ENCODE data around the gene C17orf100. TPM values are rescaled to one million over a fixed set of nuclear protein-coding genes. Genes with fewer than 3 reads are reported as not detected.

Gene C17orf100
- total RNA-seq, 1 donor from 2014 or later, result 0.13 TPM

DNA sequence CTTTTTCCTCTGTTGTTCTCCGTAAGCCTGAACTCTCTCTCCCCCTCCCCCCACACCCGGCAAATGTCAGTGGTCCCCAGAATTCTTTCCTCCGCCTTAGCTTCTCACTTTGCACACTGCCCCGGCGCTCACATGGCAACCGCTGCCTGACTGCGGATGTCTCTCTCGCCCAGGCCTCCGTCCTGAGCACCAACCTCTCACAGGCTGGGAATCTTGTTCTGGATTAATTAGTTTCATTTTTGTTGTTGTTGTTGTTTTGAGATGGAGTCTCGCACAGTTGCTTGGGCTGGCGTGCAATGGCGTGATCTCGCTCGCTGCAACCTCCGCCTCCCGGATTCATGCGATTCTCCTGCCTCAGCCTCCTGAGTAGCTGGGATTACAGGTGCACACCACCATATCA is 16.7 kb downstream of the C17orf100 start:
- no peak for DNase-seq (ENCODE audit: low read depth in 2 of 2)

DNA sequence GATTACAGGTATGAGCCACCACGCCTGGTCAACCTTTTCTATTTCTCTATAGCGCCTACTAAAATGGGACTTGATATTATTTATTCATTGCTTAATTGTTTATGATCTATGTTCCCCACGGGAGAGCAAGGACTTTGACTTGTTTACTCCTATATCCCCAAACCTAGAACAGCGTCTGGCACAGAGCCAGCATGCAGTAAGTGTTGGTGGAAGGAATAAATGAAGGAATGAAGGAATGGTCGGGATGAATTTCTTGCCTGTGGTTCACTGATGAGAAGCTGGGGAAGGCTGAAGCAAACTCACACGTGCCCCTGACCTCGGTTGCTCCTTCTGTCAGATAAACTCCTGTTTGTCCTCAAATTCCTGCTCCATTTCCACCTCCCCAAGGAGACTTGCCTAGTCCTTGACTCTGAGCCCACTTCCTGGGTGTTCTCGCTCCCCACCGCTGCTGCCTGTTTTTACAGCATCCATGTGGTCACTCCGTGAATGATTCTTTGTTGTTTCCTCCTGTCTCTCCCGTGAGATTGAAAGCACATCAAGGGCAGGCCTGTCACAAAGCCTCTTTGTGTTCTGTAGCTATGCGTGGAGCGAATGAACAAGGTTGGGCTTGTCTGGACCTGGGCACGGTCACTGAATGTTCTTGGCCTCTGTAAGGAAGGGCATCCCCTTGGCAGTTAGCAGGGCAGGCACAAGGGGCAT is 17.3 kb downstream of the C17orf100 start:
- no peak for DNase-seq (ENCODE audit: low read depth in 2 of 2)

DNA sequence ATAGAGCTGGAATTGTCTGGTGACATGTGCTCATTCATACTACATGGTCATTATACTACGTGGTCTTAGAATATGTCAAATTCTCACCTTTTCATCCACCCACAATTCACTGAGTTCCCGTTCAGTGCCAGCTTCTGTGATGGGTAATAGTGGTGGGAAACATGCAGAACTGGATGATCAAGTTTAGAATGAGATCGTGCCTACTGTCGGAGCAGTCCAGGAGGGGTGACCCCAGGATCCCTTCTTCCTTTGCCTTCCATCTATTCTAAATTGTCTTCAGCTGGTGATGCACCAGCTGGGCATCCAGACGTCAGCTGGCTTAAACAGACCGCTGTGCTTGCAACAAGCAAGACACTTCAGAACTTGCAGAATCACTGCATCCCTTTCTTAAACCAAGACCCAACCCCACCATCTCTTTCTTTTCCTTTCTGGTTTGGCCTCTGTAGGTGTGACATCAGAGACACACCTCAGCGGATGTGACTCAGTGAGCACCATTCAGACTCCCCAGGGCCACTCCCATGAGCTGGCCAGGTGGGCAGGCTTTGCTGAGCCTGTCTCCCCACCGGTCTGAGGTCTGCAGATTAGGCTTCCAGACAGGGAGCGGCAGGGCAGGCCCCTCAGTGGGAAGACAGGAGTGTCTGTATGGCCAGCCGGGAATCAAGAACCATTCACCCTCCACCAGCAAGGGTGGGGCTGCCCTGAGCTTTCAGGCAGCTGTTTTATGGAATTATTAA is 18.1 kb downstream of the C17orf100 start:
- DNase-seq (ENCODE audit: low read depth in 2 of 2), result no peak

DNA sequence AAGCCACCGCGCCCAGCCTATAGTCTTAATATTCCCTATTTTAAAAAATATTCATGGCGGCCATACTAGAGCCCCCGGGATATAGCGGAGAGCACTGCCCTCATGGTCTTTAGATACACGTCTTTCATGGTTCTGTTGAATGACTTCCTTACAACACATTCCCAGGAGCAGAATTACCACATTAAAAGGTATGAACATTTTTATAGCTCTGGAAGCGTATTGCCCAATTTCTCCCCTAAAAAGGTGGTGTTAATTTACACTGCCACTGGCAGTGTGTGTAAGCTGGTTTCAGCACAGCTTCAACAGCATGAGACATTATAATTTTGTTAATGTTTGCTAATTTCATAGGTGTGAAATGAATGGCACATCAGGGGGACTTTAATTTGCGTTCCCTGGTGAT is 19.0 kb downstream of the C17orf100 start:
- no peak for DNase-seq (ENCODE audit: low read depth in 2 of 2)

DNA sequence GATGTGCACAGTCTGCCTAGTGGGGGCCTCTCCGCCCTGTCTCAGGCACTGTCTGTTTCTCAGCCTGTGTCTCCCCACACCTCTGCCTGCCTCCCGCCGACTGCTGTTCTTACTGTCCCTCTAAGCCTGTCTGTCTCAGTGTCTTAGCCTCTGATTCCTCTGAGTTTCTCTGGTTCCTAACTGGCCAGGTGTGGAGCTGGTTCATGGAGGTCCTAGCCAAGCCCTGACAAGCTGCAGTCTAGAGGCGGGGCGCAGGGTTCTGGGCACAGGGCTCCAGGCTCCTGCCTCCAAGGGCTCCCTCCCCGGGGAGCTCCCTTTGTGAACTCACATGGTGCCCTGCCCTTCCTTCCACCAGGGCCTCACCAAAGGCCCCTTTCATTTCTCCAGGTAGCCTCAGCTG is 19.4 kb downstream of the C17orf100 start:
- no peak for DNase-seq (ENCODE audit: low read depth in 2 of 2)

DNA sequence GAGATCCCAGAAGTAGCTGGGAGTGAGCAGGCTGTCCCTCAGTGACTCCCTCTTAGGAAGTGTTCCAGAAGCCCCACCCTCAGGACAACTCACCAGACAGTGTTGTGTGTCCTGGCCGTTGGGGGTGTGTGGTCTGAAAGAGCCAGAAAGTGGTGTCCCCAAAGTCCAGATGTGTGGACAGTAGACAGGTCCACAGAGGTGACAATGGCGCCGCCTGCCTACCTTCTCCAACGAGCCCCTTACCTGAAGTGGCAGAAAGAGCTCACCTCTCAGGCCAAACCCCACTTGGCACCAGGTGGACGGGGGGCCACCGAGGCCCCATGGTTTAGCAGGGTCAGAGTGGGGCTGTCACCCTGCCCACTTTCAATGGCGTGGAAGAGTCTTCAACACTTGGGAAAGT is 19.9 kb downstream of the C17orf100 start:
- DNase-seq (ENCODE audit: low read depth in 2 of 2), result no peak

DNA sequence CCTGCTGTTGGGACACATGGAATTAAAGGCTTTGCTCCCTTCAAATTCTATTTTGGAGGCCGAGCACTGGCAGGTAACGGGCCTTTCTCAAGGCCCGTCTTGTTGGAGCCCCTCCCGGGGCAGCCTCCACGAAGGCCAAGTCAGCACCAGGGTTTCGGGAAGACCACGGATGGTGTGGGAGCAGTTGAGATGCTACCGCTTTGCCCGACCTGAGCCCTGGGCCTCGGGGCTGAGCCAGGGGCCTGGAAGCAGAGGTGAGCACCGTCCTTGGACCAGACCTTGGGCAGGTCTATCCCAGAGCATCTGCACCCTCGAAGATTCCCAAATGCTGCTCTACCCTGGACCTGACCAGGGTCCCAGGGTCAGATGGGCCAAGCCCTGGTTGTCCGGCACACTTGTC is 23.0 kb downstream of the C17orf100 start:
- no peak for DNase-seq (ENCODE audit: low read depth in 2 of 2)

DNA sequence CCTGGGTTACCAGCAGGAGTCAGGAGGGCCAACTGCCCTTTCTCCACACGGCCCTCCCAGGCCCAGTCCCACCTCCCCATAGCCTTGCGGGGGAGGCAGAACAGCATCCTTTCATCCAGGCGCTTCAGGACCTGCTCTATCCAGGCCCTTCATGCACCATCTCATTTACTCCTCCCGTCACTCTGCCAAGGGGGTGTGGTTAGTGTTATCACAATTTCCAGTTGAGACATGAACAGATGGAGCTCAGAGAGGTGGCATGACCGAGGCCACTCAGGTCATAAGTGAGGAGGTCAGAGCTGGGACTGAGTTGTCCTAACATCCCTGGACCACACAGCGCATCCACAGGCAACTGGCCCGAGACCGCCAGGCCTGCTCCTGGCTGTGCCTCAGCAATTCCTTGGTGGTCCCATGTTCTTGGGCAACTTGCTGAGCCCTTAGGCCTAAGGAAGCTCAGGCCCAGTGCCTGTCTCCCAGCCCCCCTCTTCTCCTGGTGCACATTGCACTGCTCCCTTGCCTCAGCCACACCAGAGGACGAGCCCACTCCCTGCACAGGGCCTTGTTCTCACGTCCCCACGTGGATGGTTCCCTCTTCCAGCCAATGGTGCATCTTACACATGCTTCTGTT is 23.8 kb downstream of the C17orf100 start:
- no peak for DNase-seq (ENCODE audit: low read depth in 2 of 2)

DNA sequence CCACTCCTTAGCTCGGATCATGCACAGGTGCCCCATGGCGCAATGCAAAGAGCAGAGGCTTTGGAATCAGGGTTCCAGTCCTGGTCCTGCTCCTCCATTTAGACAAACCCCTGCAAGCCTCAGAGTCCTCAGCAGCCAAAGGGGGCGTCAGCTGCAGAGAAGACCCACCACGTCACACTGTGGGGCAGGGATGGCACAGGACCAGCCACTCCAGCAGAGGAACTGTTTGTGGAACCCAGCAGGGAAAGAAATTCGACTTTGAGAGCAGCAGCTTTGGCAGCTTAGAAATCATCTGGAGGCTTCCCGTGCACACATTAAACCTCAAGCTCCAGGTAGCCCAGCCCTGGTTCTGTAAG is 25.2 kb downstream of the C17orf100 start:
- DNase-seq (ENCODE audit: low read depth in 2 of 2), result no peak

DNA sequence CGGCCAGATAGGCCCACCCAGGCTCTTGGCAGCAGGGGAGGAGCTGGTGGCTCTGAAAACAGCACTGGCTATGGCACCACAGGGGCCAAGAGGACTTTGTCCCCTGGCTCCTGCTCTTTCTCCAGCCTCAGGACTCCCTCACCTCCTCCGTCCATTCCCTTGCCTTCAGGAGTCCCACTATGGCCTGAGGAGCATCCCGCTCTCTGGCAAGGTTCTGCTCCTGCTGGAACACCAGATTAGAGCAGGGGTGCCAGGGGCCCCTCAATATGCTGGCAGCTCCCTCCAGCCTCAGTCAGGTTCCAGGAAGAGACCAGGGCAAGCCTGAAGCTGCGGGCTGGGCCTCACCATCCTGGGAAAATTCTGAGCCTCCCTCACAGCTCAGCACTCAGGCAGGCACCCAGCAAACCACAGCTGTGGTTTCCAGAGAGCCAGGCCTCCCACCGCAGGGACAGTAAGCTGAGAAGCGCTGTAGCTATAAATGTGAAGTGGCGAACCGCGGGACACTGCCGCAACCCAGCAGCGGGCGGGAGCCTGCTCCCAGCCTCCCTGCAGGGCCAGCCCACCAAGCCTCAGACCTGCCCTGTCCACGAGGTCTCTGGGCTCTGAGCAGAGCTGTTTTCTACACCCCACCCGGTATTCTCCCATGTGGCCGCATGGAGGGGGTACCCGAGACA is 25.7 kb downstream of the C17orf100 start:
- no peak for DNase-seq (ENCODE audit: low read depth in 2 of 2)

DNA sequence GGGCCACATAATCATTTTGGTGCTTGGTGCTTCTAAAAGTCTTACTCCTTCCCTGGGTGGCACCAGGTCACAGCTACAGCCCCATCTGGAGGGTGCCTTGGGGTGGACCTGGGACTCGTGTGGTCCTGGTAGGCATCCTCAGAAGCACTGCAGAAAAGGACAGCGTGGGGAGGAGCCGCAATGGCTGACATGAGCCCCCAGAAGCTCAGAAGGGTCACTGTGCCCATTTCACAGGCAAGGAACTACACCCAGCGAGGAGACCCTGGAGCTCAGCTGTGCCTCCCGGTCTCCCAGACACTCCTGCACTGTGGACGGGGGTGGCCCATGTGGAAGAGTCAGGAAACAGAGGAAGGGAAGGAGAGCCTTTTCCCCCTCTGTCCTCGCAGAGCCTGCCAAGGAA is 26.4 kb downstream of the C17orf100 start:
- no peak for DNase-seq (ENCODE audit: low read depth in 2 of 2)

DNA sequence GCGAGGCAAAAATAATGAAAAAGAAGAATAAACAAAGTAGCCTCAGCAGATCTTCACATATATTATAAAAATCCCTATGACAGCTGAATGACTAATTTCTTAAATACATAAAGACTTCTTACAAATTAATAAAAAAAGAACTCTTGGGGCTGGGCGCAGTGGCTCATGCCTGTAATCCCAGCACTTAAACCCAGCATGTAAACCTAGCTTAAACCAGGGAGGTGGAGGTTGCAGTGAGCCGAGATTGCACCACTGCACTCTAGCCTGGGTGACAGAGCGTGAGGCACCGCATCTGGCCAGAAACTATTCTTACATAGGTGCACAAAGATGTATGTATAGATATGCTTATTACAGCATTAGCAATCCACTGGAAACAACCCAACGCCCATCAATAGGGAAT is 27.7 kb downstream of the C17orf100 start:
- DNase-seq (ENCODE audit: low read depth in 2 of 2), result no peak

DNA sequence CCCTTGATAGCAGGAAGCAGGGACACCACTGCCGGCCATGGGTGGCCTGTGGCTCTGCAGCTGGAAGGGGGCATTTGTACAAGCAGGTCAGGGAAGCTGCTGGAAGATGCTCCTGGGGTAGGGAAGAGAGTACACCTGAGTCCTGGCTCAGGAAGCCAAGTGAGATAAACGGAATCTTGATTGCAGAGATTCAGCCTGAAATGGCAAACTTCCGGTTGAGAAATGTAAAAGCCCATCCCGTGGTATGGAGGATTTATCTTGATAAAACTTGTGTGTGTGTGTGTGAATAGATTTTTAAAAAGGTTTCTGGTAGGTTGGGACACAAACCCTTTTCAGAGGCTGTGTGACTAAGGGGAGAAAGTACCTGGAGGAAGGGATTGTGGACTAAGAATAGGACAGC is 29.6 kb downstream of the C17orf100 start:
- no peak for DNase-seq (ENCODE audit: low read depth in 2 of 2)

DNA sequence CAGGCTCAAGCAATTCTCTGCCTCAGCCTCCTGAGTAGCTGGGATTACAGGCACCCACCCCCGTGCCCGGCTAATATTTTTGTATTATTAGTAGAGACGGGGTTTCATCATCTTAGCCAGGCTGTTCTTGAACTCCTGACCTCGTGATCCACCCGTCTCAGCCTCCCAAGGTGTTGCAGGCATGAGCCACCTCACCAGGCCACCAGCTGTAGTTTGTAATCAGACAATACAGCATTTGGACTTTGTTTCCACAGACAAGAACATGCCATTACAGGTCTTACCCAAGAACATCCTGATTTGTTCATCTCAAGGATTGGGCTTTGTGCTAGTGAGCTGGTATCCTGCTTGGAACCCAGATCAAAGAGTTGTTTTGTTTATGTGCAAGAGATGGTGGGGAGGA is 30.1 kb downstream of the C17orf100 start:
- no peak for DNase-seq (ENCODE audit: low read depth in 2 of 2)

DNA sequence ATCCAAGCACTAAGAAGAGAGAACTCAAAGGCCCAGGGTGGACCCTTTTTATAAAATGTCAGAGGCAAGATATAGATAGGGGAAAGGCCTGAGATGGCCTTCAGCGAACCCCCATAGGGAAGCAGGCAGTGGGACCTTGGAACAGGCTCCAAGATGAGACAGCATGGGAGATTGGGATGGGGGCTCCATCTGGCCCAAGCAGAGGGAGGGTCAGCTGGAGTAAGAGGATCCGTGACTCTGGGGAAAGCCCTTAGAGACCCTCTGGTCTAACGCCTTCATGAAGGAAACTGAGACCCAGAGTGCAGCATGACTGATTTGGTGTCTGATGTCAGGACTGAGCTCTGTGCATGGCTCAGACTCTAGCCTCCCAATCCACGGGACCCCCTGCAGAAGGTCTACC is 30.8 kb downstream of the C17orf100 start:
- DNase-seq (ENCODE audit: low read depth in 2 of 2), result no peak

DNA sequence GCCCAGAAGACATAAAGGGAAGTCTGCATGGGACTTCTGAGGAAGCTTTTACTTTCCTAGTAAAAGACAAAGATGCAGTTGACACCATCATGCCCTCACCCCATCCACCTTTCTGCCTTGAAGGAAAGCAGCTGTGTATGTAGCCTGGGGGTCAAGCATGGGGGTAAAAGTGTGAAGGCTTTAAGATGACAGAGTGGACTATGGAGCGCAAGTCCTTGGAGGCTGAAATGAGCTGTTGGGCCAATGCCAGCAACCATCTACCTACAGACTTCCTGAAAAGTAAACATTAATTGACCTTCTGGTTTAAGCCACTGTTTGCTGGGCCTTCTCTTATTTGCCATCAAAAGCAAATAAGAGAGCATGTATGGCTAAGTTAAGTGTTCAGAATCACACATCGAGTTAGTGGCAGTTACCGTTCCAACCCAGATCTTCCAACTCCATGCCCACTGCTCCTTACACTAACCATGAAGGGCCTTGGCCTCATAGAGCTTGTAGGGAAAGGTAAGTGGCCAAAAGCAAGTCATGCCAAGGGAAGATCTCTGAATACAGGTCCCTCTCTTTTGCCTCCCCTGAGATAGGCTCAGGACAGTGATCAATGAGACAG is 31.6 kb downstream of the C17orf100 start:
- no peak for DNase-seq (ENCODE audit: low read depth in 2 of 2)

DNA sequence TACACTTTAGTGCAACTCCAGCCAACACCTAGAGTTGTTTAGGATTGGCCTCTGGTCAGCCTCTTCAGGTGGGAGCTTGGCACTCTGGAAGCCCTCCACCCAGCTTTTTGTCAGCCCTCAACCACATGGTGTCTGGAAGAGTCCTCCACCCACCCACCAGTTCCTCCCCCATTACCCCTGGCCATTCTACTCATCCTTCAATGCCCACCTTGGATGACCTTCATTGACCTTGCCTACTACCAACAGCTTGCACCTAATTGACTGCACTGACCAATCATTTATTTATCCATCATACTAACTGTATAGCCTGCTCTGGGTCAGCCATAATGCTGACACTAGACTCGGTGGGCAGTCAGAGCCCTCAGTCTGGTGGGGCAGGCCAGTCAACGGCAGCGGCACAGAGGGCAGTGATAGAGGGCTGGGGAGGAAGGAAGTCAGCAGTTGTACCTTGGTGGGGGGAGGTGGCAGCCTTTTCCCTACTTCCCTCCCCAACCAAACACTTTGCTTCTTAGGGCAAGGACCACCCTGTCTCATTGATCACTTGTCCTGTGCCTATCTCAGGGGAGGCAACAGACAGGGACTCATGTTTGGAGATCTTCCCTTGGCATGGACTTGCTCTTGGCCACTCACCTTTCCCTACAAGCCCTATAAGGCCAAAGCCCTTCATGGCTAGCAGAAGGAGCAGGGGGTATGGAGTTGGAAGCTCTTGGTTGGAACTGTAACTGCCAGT is 32.3 kb downstream of the C17orf100 start:
- no peak for DNase-seq (ENCODE audit: low read depth in 2 of 2)

DNA sequence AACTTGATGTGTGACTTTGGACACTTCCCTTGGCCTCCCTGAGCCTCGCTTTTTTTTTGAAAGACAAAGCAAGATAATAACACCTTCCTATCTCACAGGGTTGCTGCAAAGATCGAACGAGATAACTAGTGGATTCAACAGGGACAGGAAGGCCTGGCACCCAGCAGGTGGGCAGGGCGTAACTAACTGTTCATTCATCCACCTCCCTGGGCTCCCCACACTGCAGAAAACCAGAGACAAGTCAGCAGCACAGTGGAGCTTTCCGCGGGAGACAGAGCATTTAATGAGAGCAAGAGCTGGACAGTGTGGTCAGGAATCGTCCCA is 32.9 kb downstream of the C17orf100 start:
- DNase-seq (ENCODE audit: low read depth in 2 of 2), result no peak

DNA sequence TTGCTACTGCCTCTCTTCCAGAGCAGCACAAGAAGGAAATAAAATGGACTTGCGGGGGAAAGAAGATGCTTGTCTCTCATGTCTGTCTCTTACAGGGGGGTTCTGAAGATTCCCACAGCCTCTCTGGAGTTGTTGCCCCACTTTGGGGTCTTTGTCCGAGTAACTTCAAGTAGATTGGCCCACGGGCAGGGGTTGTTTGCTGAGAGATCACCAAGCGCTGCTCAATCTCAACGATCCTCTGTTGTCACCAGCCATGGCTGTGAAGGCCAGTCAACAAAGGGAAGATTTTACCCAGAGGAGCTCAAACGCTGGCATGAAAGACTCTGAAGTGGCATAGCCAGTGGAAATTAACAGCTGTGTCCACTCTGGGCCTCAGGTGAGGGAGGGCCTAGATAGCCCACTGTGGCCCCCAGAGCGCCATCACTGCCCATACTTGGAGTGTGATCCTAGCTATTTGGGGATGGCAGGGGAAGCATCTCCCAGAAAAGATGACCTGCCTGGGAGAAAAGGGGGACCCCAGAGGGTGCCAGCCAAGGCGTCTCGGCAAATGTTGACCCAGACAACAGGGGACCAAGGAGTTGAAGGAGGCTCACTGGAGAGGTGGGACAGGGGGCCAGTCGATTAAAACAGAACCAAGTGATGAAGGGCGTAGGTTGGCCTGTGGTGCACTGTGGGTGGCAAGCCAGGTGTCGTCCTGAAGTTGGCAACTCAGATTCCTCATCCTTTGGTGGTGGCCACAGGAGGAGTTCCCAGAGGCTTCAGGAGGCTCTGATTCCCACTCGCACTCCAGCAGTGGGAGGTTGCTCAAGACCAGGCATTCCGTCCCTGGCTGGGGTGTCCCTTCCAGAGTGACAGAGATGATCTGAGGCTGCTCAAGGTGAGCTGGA is 33.6 kb downstream of the C17orf100 start:
- no peak for DNase-seq (ENCODE audit: low read depth in 2 of 2)

DNA sequence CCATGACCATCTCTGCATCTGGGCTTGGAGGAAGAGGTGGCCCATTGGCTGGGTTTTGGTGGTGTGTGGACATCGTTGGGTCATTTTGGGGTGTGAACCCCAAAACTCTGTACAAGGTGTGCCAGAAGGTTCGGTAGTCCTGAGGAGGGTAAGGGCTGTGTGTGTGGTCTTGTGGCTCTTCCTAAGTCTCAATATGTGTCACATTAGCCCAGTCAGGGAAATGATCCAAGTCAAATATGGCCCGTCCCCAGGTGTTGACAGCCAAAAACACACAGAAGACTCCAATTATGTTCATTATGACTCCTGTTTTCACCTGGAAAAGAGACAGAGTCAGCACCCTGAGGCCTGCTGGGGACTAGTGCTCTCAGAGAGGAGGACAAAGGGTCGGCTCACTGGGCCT is 34.5 kb downstream of the C17orf100 start:
- DNase-seq (ENCODE audit: low read depth in 2 of 2), result no peak

DNA sequence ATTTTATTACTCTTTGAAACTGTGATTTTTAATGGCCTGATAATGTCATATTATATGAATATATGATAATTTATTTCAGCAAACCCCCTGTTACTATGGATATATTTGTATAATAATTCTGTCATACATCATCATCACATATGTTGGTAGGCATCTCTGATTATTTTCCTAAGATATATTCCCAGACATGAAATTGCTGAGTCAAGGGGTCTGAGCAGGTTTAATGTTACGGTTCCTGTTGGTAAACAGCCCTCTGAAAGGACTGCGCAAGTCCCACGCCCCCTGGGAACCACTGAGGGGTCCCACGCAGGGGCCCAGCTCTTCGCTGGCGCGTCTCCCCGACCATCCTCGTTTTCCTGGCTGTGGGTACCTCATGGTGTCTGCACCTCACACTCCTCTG is 37.4 kb downstream of the C17orf100 start:
- DNase-seq (ENCODE audit: low read depth in 2 of 2), result no peak
